ENCODE data around the gene TFAP2E. TPM values are rescaled to one million over a fixed set of nuclear protein-coding genes. Genes with fewer than 3 reads are reported as not detected.

The TFAP2E gene
- total RNA-seq, 6 experiments from 2014 or later, result 0.15 to 0.24 TPM; not detected in 4

DNA sequence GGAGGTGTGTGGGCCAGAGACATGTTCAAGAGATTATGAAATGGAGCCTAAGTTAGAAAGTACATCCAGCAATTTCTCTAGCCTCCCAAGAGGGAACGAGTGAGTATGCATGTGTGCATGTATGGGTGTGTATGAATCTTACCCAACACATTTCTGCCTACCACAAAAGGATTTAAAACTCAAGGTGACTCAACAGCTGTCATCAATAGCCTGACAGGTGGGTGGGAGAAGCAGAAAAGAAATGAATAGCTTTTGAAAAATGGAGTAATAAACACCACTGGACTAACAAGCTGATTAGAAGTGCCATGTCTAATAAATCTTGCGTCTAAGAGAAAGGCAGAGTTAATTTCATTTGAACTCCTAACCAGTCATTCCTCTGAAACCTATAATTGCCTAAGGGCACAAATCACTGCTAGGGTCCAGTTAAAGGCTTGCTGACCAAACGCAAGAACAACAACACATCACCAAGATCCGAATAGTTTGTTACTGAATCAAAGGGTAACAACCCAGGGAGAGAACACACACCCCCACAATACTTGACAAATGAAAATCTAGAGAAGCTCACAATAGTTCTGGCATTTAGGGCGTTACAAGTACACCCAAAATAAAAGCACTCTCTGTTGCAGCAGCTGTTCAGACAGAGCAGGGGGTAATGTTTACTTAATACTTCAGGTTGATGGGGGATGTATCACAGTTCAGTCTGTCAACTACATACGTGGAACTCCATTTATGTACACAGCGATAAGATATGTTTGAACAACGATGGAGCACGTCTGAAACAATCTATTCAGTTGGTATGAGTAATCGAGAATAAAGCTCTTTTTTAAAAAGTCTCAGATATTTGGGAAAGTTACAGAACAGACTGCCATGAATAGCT, 17.3 kb upstream of the TFAP2E start:
- peaks cover 0 to 47% (median 15%) of the 10 kb centered on the region in 4 donors for H3K4me1 ChIP-seq
- peak overlapping the region; percentile 87 to 95 (median 93) for H3K27ac ChIP-seq
- H3K27me3 ChIP-seq, result no peaks in the 10 kb centered on the region
- peak in 3 of 4 donors; percentile 2 to 43 (median 38) for ATAC-seq
- intact Hi-C loops (cut with DNase I), result no loop called here
- 19% methylated on average over 10 of the region's 10 CpGs for WGBS (ENCODE audit: insufficient coverage, low coverage, low lambda C conversion rate, missing lambda C conversion rate)
- H3K36me3 ChIP-seq, result peaks cover 0 to 28% (median 5%) of the 10 kb centered on the region in 4 donors
- TF ChIP-seq, protein P1, sequence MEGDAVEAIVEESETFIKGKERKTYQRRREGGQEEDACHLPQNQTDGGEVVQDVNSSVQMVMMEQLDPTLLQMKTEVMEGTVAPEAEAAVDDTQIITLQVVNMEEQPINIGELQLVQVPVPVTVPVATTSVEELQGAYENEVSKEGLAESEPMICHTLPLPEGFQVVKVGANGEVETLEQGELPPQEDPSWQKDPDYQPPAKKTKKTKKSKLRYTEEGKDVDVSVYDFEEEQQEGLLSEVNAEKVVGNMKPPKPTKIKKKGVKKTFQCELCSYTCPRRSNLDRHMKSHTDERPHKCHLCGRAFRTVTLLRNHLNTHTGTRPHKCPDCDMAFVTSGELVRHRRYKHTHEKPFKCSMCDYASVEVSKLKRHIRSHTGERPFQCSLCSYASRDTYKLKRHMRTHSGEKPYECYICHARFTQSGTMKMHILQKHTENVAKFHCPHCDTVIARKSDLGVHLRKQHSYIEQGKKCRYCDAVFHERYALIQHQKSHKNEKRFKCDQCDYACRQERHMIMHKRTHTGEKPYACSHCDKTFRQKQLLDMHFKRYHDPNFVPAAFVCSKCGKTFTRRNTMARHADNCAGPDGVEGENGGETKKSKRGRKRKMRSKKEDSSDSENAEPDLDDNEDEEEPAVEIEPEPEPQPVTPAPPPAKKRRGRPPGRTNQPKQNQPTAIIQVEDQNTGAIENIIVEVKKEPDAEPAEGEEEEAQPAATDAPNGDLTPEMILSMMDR (IDR thresholded peaks at IDR 0.05), result no peak
- TF ChIP-seq POLR2A (IDR thresholded peaks at IDR 0.05), result peak; percentile 25
- DNase-seq, result no peak
- no peaks in the 10 kb centered on the region for H3K9me3 ChIP-seq
- H3K4me3 ChIP-seq, result peak overlapping the region in 2 of 3 donors; percentile 93 to 98

GRCh38 chr1:35556484-35557117, 16.5 kb upstream of the TFAP2E start:
- Histone ChIP-seq H3K9me3 (no peaks in the 10 kb centered on the region), H3K27me3 (no peaks in the 10 kb centered on the region), H3K4me1 (peaks cover 0 to 47% (median 18%) of the 10 kb centered on the region in 4 donors), H3K4me3 (peak overlapping the region; percentile 93 to 98 (median 96)), H3K27ac (peak overlapping the region; percentile 87 to 95 (median 93)), H3K36me3 (peaks cover 0 to 21% (median 5%) of the 10 kb centered on the region in 4 donors)
- ATAC-seq (no peak), DNase-seq (peak in 1 of 3 donors; percentile 60)
- no peak for TF ChIP-seq POLR2A (IDR thresholded peaks at IDR 0.05)
- TF ChIP-seq, protein P1 (IDR thresholded peaks at IDR 0.05), result no peak
- WGBS (ENCODE audit: insufficient coverage, low coverage, low lambda C conversion rate, missing lambda C conversion rate), result 2% methylated on average over 6 of the region's 17 CpGs
- intact Hi-C loops (cut with DNase I), result no loop called here

DNA sequence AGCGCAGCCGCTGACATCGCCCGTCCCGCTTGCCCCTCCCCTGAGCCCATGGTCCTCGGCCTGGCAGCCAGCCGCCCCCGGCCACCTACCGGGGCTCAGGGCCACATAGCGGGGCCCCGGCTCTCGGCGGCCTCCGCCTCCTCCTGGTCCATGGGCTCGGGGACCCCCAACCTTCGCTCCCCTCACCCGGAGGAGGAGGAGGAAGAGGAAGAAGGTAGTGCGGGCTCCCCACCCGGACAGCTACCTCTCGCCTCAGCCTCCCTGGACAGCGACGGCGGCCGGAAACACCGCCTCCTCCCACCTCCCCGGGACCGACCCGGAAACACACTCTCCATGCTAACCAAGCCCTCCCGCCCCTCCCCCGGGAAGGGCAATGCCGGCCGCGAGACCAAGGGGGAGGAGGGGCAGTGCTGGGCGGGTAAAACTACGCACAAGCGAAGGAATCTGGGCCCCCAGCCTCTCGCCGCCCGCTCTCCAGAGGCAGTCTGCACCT, 15.9 kb upstream of the TFAP2E start, which contains the start of gene KIAA0319L:
KIAA0319L (minus strand) TSS at position 286 of the 493 bp plus-strand sequence. CDS start 2,912 bp downstream, outside the sequence.
- H3K4me1 ChIP-seq, result peaks cover 0 to 47% (median 18%) of the 10 kb centered on the region in 4 donors
- H3K36me3 ChIP-seq, result peaks cover 0 to 15% (median 3%) of the 10 kb centered on the region in 4 donors
- no peaks in the 10 kb centered on the region for H3K27me3 ChIP-seq
- DNase-seq (peak; percentile 92 to 94 (median 93)), ATAC-seq (peak; percentile 78 to 90 (median 86))
- no peaks in the 10 kb centered on the region for H3K9me3 ChIP-seq
- intact Hi-C loops (cut with DNase I), result no loop called here
- no CpG with 5 or more reads among the region's 39 CpGs for WGBS (ENCODE audit: insufficient coverage, low coverage, low lambda C conversion rate, missing lambda C conversion rate)
- peak within 1 kb of the TSS; percentile 87 to 95 (median 93) for H3K27ac ChIP-seq
- peak within 1 kb of the TSS; percentile 93 to 98 (median 96) for H3K4me3 ChIP-seq
- TF ChIP-seq, protein P1 (IDR thresholded peaks at IDR 0.05), result no peak
- TF ChIP-seq POLR2A (IDR thresholded peaks at IDR 0.05), result peak; percentile 79

GRCh38 chr1:35557611-35558373, 15.3 kb upstream of the TFAP2E start, which contains the start of gene NCDN:
NCDN (plus strand) TSS chr1:35557799; CDS start chr1:35558191, 392 bp downstream.
- intact Hi-C loops (cut with DNase I), result no loop called here
- TF ChIP-seq, protein P1 (IDR thresholded peaks at IDR 0.05), result no peak
- no peak for TF ChIP-seq POLR2A (IDR thresholded peaks at IDR 0.05)
- H3K27ac ChIP-seq, result peak within 1 kb of the TSS; percentile 87 to 95 (median 93)
- peaks cover 0 to 12% (median 0%) of the 10 kb centered on the region in 4 donors for H3K36me3 ChIP-seq
- H3K4me1 ChIP-seq, result peaks cover 0 to 47% (median 18%) of the 10 kb centered on the region in 4 donors
- peak within 1 kb of the TSS; percentile 93 to 98 (median 96) for H3K4me3 ChIP-seq
- H3K27me3 ChIP-seq, result no peaks in the 10 kb centered on the region
- DNase-seq (peak; percentile 95 to 97 (median 96)), ATAC-seq (peak; percentile 82 to 91 (median 88))
- no peaks in the 10 kb centered on the region for H3K9me3 ChIP-seq
- 0% methylated on average over 11 of the region's 58 CpGs for WGBS (ENCODE audit: insufficient coverage, low coverage, low lambda C conversion rate, missing lambda C conversion rate)

Measured in right lobe of liver (tissue), 6 donors.